HepG2 (cell line): ENCODE measurements around the gene SHISA7. TPM values are rescaled to one million over a fixed set of nuclear protein-coding genes. Genes with fewer than 3 reads are reported as not detected.

ENCODE experiments used
- BATF2 ChIP-seq: sonication (generic); formaldehyde crosslinking; IDR thresholded peaks from 2 replicates; pipeline ENCODE4 v1.8.0; 2022; ENCODE audit warnings: mild to moderate bottlenecking, missing genetic modification reagents, moderate library complexity
- BRF2 ChIP-seq: sonication (generic); formaldehyde crosslinking; IDR thresholded peaks from 2 replicates; pipeline ENCODE4 v1.8.1; 2022; ENCODE audit warnings: mild to moderate bottlenecking, missing genetic modification reagents
- HBP1 ChIP-seq: IDR thresholded peaks from 2 replicates; pipeline ENCODE4 v1.6.1; 2016; ENCODE audit warnings: low read depth, control low read depth
- MXD1 ChIP-seq: sonication (generic); formaldehyde crosslinking; IDR thresholded peaks from 2 replicates; pipeline ENCODE4 v1.4.0; 2020; ENCODE audit warnings: mild to moderate bottlenecking, missing genetic modification reagents
- RERE ChIP-seq: IDR thresholded peaks from 2 replicates; pipeline ENCODE4 v1.6.1; 2016; ENCODE audit warnings: low read depth, missing genetic modification reagents, missing compliant biosample characterization
- RNF2 ChIP-seq: fragments of 450-650 bp; conservative IDR thresholded peaks from 2 replicates; pipeline ENCODE4 v1.6.1; 2016; ENCODE audit warnings: low read depth
- RXRB ChIP-seq: IDR thresholded peaks from 2 replicates; pipeline ENCODE4 v1.6.1; 2016; ENCODE audit warnings: borderline replicate concordance, missing genetic modification reagents, missing compliant biosample characterization
- SNAPC4 ChIP-seq: sonication (generic); formaldehyde crosslinking; IDR thresholded peaks from 2 replicates; pipeline ENCODE4 v1.4.0; 2020; ENCODE audit warnings: mild to moderate bottlenecking, missing genetic modification reagents
- TGIF2 ChIP-seq: IDR thresholded peaks from 2 replicates; pipeline ENCODE4 v1.6.1; 2016; ENCODE audit warnings: control low read depth, missing compliant biosample characterization
- ZNF224 ChIP-seq: sonication (generic); formaldehyde crosslinking; IDR thresholded peaks from 2 replicates; pipeline ENCODE4 v1.5.0; 2020; ENCODE audit warnings: mild to moderate bottlenecking, missing genetic modification reagents
- ZNF878 ChIP-seq: sonication (generic); formaldehyde crosslinking; IDR thresholded peaks from 2 replicates; pipeline ENCODE4 v1.8.1; 2023; ENCODE audit warnings: mild to moderate bottlenecking, missing genetic modification reagents, moderate library complexity
- polyA plus RNA-seq, 8 experiments: library from polyadenylated mRNA; depleted of rRNA in 3 of 8; stranded (reverse) in 7 of 8; unstranded in 1 of 8; fragments of >200 nt; fragmentation: Illumina TruSeq in 4 of 8; extraction: Trizol in 4 of 8; gene quantifications; 2 replicates each; pipeline versions ENCODE4 v1.2.1 to v1.2.3, GENCODE V29; 2011 to 2016; ENCODE audit warnings: low read depth in 4 of 8, missing spikeins in 1 of 8, mixed read lengths in 1 of 8; ENCODE audit not compliant: insufficient read depth in 1 of 8
- total RNA-seq, 5 experiments: library from RNA; depleted of rRNA; stranded (reverse); fragments of >200 nt; fragmentation: Illumina TruSeq; extraction: Trizol; gene quantifications; 2 replicates each; pipeline ENCODE4 v1.2.3, GENCODE V29; 2016; ENCODE audit warnings: low read depth in 1 of 5

The SHISA7 gene
- total and polyA plus RNA-seq, 2 of the 13 experiments (the other 11 are each of a cell fraction or from before 2014, with no cell fraction given): not detected

DNA sequence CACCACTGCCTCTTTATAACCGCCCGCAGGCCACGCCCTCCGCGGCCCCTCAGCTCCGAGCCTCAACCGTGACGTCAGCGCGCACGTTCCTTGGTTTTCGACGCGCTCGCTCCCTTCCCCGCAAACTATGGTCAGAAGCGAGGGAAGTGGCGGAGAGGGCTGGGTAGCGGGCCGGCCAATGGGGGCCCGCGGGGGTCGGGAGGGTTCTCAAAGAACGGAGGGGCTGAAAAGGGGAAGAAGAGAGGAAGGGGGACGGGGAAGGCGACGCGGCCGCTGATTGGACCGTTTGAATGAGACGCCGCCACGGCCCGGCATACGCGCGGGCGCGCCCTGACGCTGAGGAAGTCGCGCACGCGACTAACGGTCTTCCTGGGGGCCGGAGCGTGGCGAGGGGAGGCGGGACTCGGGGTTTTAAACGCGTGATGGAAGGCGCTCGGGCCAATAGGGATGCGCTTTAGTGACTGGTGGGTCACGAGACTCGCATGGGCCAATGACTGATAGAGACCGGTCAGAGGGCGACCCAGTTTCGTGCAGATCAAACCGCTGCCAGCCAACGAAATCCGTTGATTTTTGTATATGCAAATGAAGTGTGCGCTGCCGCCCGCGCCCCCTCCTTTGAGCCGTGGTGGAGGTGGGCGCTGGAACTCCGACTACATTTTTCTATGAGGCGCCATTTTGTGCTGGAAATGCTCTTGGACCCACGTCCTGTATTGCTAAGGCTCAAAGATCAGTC lies 35.1 kb downstream of the SHISA7 start (continued):
- TF ChIP-seq ZNF878 (peak; percentile 75; the same call in 1 of the 2 replicates), BATF2 (CRISPR knock-in tag) (peak; percentile 77; the same call in 1 of the 2 replicates), MXD1 (CRISPR knock-in tag) (peak; percentile 86), TGIF2 (no peak), BRF2 (CRISPR knock-in tag) (peak; percentile 73), HBP1 (CRISPR knock-in tag) (peak; percentile 68; the same call in 1 of the 2 replicates), RXRB (CRISPR knock-in tag) (0 out of 2 replicates have a peak, but pooled peaks have one; percentile 18), SNAPC4 (peak; percentile 28; the same call in 1 of the 2 replicates), ZNF224 (0 out of 2 replicates have a peak, but pooled peaks have one; percentile 61), RNF2 (peak; percentile 94), RERE (no peak)
